GM21360 (cell line): ENCODE measurements around the gene TPST1.
"Not testable (repeated sequence)": the region's sequence is repeated elsewhere in the genome, so short reads cannot be mapped to it uniquely, and the experiment has no call there.

Source experiments
- ATAC-seq: cut with Tn5 transposase; IDR thresholded peaks from one replicate; pipeline ENCODE4 v1.9.1; 2021; ENCODE audit warnings: mild to moderate bottlenecking, moderate library complexity; ENCODE audit not compliant: unreplicated experiment

TPST1 gene

GRCh38 chr7:66204822-66205740, at the start of gene TPST1:
Gene TPST1 (plus strand): TSS chr7:66205334. CDS start chr7:66240426, 35,092 bp downstream.
- peak; percentile 90 for ATAC-seq

- not testable (repeated sequence) for ATAC-seq
Observed at GRCh38 chr7:66156035-66156434, 49.1 kb upstream of the TPST1 start.

- ATAC-seq: no peak
Observed at GRCh38 chr7:66157060-66157459, 48.1 kb upstream of the TPST1 start.

- ATAC-seq: no peak
Observed at GRCh38 chr7:66162622-66163021, 42.5 kb upstream of the TPST1 start.

- no peak for ATAC-seq
Observed at GRCh38 chr7:66163186-66163610, 41.9 kb upstream of the TPST1 start.

GRCh38 chr7:66164356-66164755, 40.8 kb upstream of the TPST1 start:
- ATAC-seq: no peak

- no peak for ATAC-seq
Observed at GRCh38 chr7:66167773-66168387, 37.3 kb upstream of the TPST1 start.

- ATAC-seq: no peak
Observed at GRCh38 chr7:66169616-66170015, 35.5 kb upstream of the TPST1 start.

GRCh38 chr7:66170309-66171231, 34.6 kb upstream of the TPST1 start:
- ATAC-seq: no peak

- not testable (repeated sequence) for ATAC-seq
Observed at GRCh38 chr7:66172536-66173401, 32.4 kb upstream of the TPST1 start.

GRCh38 chr7:66173856-66174255, 31.3 kb upstream of the TPST1 start:
- no peak for ATAC-seq

- ATAC-seq: not testable (repeated sequence)
Observed at GRCh38 chr7:66175006-66175405, 30.1 kb upstream of the TPST1 start.

GRCh38 chr7:66176914-66177313, 28.2 kb upstream of the TPST1 start:
- ATAC-seq: no peak

GRCh38 chr7:66178258-66178657, 26.9 kb upstream of the TPST1 start:
- ATAC-seq: no peak

GRCh38 chr7:66181329-66181728, 23.8 kb upstream of the TPST1 start:
- ATAC-seq: no peak

- ATAC-seq: no peak
Observed at GRCh38 chr7:66181845-66182244, 23.3 kb upstream of the TPST1 start.

GRCh38 chr7:66182920-66183319, 22.2 kb upstream of the TPST1 start:
- no peak for ATAC-seq

GRCh38 chr7:66183700-66184099, 21.4 kb upstream of the TPST1 start:
- ATAC-seq: no peak

- ATAC-seq: no peak
Observed at GRCh38 chr7:66185680-66186187, 19.4 kb upstream of the TPST1 start.

- ATAC-seq: no peak
Observed at GRCh38 chr7:66186991-66187390, 18.1 kb upstream of the TPST1 start.
